ENCODE results near the gene XXYLT1. TPM values are rescaled to one million over a fixed set of nuclear protein-coding genes. Genes with fewer than 3 reads are reported as not detected.

Gene XXYLT1
- total RNA-seq, 6 experiments from 2014 or later, result 1.7 to 6.5 (median 2.1) TPM

- ATAC-seq (no peak), DNase-seq (no peak)
- Histone ChIP-seq H3K9me3 (no peaks in the 10 kb centered on the region), H3K4me1 (no peaks in the 10 kb centered on the region), H3K27ac (no peak overlapping the region), H3K36me3 (no peaks in the 10 kb centered on the region), H3K27me3 (no peaks in the 10 kb centered on the region), H3K4me3 (no peak overlapping the region)
- intact Hi-C loops (cut with DNase I), result no loop called here
- 100% methylated on average over 1 of the region's 6 CpGs for WGBS (ENCODE audit: insufficient coverage, low coverage, low lambda C conversion rate, missing lambda C conversion rate)
- TF ChIP-seq, protein P1, sequence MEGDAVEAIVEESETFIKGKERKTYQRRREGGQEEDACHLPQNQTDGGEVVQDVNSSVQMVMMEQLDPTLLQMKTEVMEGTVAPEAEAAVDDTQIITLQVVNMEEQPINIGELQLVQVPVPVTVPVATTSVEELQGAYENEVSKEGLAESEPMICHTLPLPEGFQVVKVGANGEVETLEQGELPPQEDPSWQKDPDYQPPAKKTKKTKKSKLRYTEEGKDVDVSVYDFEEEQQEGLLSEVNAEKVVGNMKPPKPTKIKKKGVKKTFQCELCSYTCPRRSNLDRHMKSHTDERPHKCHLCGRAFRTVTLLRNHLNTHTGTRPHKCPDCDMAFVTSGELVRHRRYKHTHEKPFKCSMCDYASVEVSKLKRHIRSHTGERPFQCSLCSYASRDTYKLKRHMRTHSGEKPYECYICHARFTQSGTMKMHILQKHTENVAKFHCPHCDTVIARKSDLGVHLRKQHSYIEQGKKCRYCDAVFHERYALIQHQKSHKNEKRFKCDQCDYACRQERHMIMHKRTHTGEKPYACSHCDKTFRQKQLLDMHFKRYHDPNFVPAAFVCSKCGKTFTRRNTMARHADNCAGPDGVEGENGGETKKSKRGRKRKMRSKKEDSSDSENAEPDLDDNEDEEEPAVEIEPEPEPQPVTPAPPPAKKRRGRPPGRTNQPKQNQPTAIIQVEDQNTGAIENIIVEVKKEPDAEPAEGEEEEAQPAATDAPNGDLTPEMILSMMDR (IDR thresholded peaks at IDR 0.05), result no peak
- TF ChIP-seq POLR2A (IDR thresholded peaks at IDR 0.05), result no peak
Measured at GRCh38 chr3:195134431-195134830, 136.5 kb downstream of the XXYLT1 start.

- no peak for ATAC-seq
- H3K4me3 ChIP-seq, result no peak overlapping the region
- 36% methylated on average over 5 of the region's 12 CpGs for WGBS (ENCODE audit: insufficient coverage, low coverage, low lambda C conversion rate, missing lambda C conversion rate)
- no peaks in the 10 kb centered on the region for H3K27me3 ChIP-seq
- no peaks in the 10 kb centered on the region for H3K36me3 ChIP-seq
- no peak for DNase-seq
- H3K9me3 ChIP-seq, result no peaks in the 10 kb centered on the region
- intact Hi-C loops (cut with DNase I), result no loop called here
- no peak for TF ChIP-seq POLR2A (IDR thresholded peaks at IDR 0.05)
- TF ChIP-seq, protein P1 (IDR thresholded peaks at IDR 0.05), result no peak
- H3K4me1 ChIP-seq, result no peaks in the 10 kb centered on the region
- no peak overlapping the region for H3K27ac ChIP-seq
Measured at GRCh38 chr3:195133462-195133861, 137.5 kb downstream of the XXYLT1 start.

DNA sequence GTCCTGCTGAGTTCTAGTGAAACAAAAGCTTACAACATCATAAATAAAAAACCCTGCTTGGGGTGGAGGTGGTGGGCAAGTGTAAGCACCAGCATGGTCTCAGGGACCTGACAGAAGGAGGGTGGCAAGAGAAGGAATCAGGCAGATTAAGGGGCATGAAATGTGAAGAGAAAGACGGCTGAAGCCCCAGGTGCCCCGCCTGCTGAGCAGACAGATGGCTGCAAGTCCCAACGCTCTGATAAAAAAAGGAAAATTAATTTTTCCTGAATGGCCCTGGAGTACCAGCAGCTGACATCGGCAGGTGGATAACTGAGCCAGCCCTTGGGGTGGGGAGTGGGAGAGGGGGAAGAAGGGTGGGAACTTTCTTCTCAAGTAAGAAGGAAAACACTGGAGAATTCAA lies 137.9 kb downstream of the XXYLT1 start:
- H3K27ac ChIP-seq, result no peak overlapping the region
- ATAC-seq (no peak), DNase-seq (no peak)
- no peaks in the 10 kb centered on the region for H3K4me1 ChIP-seq
- intact Hi-C loops (cut with DNase I), result no loop called here
- WGBS (ENCODE audit: insufficient coverage, low coverage, low lambda C conversion rate, missing lambda C conversion rate), result 81% methylated on average over 4 of the region's 4 CpGs
- no peak overlapping the region for H3K4me3 ChIP-seq
- TF ChIP-seq, protein P1 (IDR thresholded peaks at IDR 0.05), result no peak
- TF ChIP-seq POLR2A (IDR thresholded peaks at IDR 0.05), result no peak
- no peaks in the 10 kb centered on the region for H3K36me3 ChIP-seq
- H3K27me3 ChIP-seq, result no peaks in the 10 kb centered on the region
- no peaks in the 10 kb centered on the region for H3K9me3 ChIP-seq

DNA sequence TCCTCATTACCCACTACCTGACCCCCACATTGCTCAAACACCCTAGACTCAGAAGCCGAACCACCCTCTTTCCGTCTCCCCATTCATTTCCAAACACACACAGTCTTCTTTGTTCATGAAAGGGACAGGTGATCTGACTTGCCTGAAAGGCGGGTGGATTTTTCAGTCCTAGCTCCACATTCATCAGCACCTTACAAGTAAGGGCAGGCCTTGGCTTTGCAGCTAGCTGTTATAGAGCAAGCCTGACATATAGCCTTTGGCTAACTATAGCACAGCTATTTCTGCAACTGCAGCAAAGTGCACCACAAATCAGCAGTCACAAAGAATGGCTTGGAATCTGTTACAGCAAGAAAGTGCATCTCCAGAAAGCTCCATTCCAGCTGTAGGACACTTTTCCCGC lies 139.8 kb downstream of the XXYLT1 start:
- 83% methylated on average over 1 of the region's 4 CpGs for WGBS (ENCODE audit: insufficient coverage, low coverage, low lambda C conversion rate, missing lambda C conversion rate)
- DNase-seq, result no peak
- no peaks in the 10 kb centered on the region for H3K9me3 ChIP-seq
- no peak for TF ChIP-seq POLR2A (IDR thresholded peaks at IDR 0.05)
- TF ChIP-seq, protein P1 (IDR thresholded peaks at IDR 0.05), result no peak
- H3K4me3 ChIP-seq, result no peak overlapping the region
- ATAC-seq, result no peak
- H3K27ac ChIP-seq, result no peak overlapping the region
- H3K27me3 ChIP-seq, result no peaks in the 10 kb centered on the region
- H3K4me1 ChIP-seq, result no peaks in the 10 kb centered on the region
- no peaks in the 10 kb centered on the region for H3K36me3 ChIP-seq
- intact Hi-C loops (cut with DNase I), result no loop called here

Measured in right lobe of liver (tissue), 6 donors.